ENCODE measurements around the gene ANKRD36B. TPM values are rescaled to one million over a fixed set of nuclear protein-coding genes. Genes with fewer than 3 reads are reported as not detected.
"Not testable (repeated sequence)": the region's sequence is repeated elsewhere in the genome, so short reads cannot be mapped to it uniquely, and the experiment has no call there.

ANKRD36B gene
- 37.2 TPM for total RNA-seq

DNA sequence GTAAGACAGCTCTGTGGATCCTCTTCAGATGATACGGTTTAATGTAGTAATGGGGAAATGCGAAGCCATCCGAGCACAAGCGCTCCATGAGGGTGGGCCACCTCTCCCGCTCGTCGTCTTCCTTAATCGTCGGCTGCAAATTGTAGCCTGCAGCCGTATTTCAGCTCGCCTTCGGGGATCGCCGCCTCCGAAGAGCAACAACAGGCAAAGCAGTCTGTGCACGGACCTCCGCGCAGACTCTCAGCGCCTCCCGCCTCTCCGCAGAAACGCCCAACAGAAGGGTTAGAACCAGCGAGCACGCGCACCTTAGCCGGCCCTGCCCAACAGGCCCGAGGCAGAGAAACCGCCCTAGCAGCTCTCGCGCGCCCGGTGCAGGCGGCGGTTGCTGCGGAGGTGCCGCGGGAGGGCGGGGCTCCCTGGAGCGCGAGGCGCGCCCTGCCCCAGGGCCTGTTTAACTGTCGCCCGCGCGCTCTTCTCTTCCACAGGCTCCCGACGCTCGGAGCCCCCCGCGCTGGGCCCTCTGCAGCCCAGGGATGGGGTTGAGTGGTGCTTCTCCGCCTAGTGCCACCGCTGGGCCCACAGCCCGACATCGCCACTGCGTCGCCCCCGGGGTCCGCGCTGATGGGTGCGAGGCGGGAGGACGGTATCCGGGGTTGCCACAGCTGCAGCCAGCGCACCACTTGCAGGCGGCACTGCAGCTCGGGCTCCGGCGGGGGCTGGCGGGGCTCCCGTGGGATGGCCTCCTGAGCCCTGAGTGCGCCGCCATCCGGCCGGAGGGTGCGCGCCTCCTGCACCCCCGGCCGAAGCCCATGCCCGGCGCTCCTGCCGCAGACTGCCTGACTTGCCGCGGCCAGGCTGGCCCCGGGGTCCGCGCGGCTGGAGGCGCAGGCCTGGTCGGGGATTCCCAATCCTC is at the start of gene ANKRD36B:
TSS of gene ANKRD36B (minus strand) at position 280 of the 913 bp plus-strand sequence. CDS start at position 88, 192 bp downstream.
- DNase-seq (ENCODE audit: low read depth in 2 of 3, low spot score in 2 of 3), result peak; percentile 21 to 59 (median 56)

DNA sequence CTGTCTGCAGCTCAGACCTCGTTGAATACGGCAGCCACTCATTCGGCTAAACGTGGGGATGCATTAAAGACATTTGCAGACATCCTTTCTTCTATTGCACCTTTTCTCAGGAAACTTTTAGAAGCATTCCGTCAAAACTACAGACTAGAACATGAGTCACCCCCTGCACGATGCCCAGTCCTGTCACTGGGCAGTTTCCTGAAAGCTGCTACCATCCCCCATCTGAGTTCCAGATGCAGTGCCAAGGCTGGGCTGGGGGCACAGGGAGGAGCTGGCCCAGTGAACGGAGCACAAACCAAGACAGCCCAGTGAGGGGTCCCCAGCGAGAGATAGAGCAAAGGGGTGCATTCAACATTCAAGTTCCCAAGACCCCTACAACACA is 36.4 kb upstream of the ANKRD36B start:
- not testable (repeated sequence) for DNase-seq (ENCODE audit: low read depth in 2 of 3, low spot score in 2 of 3)

DNA sequence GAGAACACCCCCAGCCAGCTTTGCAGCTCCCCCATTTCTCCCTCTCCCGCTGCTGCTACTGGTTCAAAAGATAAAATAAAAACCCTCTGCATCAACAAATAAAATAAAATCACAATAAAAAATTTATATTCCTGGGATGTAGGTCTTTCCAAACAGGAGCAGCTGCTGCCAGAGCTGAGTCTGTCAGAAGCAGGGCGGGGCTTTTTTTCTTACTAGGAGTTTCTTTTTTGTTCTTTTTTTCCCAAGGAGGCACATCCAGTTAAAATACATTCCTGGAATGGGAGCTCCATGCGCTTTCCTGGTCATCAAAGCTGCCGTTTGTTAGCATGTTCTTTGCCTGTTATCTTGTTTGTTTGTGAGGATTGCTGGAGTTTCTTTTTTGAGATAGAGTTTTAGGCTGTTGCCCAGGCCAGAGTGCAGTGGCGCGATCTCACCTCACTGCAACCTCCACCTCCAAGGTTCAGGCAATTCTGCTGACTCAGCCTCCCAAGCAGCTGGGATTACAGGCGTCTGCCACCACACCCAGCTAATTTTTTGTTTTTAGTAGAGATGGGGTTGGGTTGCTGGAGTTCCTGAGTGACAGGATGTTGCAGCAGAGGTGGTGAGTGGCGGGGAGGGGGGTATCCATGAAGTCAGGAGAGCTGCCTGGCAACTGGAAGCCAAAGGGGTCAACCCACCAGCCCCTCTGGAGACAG is 35.8 kb upstream of the ANKRD36B start:
- not testable (repeated sequence) for DNase-seq (ENCODE audit: low read depth in 2 of 3, low spot score in 2 of 3)

DNA sequence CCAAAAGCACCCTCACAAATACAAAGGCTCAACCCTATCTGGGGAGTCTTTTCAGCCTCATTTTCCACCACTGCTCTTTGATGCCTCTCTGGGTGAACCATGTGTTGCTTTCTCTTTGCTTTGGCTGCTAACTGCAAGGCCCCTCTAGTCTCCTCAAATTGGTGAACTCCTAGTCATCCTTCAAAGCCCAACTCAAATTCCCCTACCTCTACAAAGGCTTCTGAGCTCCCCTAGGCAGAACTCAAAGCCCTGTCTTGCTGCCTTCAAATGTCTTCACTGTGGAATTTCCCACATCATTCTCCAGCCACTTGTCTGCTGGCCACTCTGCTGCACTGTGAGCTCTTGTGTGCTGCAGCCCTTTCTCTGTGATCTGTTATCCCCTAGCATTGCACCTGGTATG is 33.3 kb upstream of the ANKRD36B start:
- DNase-seq (ENCODE audit: low read depth in 2 of 3, low spot score in 2 of 3), result not testable (repeated sequence)

DNA sequence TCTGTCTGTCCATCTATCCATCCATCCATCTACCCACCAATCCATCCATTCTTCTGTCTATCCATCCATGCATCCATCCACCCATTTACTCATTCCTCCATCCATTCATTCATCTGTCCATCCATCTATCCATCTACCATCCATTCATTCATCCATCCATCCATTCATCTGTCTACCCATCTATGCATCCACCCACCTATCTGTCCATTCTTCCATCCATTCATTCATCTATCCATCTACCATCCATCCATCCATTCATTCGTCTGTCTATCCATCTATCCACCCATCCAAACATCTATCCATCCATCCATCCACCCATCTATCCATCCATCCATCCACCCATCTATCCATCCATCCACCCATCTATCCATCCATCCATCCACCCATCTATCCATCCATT is 30.8 kb upstream of the ANKRD36B start:
- not testable (repeated sequence) for DNase-seq (ENCODE audit: low read depth in 2 of 3, low spot score in 2 of 3)

DNA sequence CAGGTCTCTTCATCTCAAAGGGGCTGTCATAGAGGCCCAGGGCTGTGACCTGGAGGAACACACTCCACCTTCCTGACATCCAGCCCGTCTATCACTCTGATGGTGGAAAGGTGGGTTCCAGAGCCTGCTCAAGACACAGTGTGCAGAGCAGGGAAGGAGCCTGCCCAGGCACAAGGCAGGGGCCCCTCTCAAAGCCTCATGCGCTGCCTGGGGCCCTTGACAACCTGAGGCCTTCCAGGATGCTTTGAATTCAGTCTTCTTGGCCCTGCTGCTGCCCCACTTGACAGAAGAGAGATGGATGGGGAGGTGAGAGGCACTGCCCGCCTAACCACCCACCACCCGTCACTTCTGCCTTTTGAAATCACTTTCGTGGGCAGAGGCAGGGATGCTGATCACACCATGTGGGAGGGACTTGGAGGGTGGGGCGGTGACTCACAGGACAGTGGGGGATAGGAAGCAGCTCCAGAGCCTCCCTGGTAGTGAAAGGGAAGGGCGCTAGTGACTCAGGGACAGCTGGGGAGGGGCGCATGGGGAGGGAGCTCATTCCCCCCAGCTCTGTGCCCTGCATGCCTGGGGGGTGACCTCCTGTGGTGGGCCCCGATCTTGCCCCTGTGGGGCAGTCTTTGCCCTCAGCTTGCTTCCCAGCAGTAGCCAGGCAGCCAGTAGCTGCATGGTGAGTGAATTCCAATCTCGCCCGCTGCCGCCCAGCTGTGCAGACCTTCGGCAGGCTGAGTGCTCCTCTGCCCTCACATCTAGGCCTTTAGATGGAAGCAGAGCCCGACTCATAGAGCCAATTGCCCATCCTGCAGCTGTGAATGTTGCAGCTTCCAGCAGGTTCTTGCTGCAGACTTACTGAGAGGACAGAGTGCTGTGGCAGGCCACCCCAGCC is 29.5 kb upstream of the ANKRD36B start:
- peak in 1 of 3 donors; percentile 4 for DNase-seq (ENCODE audit: low read depth in 2 of 3, low spot score in 2 of 3)

DNA sequence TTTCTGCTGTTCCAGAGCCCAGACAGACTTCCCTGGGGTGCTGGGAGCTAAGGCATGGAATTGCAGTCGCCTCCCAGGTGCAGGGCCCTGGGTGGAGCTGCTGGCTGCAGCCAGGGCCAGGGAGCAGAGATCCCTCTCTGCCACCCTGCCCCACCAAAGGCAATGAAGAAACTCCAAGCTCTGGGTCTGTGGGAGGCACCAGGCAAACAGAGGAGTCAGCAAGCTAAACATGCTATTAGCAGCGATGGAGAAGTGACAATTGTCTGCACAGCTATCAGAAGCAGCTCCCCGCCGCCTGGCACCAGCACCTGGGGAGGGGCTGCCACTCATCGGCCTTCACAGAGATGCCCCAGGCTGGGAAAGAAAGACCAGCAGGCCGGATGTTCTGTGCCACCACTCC is 28.2 kb upstream of the ANKRD36B start:
- DNase-seq (ENCODE audit: low read depth in 2 of 3, low spot score in 2 of 3), result no peak

DNA sequence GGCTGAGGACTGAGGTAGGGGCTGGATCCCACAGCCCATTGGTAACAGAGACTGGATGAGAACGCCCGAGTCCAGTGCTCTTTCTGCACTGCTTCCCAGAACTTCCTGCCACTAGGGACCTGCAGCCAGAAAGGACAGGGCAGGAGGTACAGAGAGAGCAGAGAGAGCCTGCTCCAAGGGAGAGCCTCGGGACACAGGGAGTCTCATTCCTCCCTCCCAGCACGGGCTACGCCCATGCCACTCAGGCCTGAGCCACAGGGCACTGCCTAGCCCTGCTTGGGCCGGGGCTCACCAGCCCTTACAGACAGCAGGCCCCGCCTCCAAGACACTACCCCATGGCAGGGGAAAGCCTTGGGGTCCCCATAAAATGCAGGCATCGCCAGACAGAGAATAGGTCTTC is 26.1 kb upstream of the ANKRD36B start:
- DNase-seq (ENCODE audit: low read depth in 2 of 3, low spot score in 2 of 3), result not testable (repeated sequence)

DNA sequence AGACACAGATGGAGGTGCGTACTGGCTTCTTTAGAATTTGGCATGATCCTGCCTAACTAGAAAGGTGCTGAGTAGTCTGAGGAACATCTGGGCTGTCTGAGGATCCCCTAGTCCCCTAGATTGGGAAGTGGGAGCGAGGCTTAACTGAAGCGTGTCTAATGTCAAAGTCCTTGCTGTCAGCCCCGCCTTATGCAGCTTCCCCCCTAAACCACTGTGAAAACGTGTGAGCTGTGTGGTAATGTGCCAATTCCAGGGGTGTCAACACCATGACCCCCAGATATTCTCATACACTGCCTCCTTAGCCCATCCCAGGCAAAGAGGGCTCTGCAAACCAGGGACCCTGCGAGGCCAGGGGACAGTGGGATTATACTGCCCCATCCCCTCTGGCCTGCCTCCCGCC is 22.2 kb upstream of the ANKRD36B start:
- not testable (repeated sequence) for DNase-seq (ENCODE audit: low read depth in 2 of 3, low spot score in 2 of 3)

DNA sequence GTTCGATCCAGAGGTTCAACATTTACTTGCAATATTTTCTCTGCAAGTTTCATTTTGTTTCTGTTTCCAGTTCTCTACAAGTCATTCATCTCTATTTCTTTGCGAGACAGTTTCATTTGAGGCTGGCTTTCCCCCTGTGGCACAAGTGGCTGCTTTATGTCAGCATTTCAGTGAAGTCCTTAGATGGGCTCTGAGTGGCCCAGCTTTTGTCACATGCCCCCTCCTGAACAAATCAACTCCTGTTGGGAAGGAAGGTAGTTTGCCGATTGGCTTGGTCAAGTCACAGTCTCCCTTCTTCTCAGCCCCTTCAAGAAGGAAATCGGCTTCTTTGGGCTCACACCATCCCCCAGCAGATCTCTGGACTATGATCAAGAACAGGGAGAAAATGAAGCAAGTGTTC is 19.1 kb upstream of the ANKRD36B start:
- DNase-seq (ENCODE audit: low read depth in 2 of 3, low spot score in 2 of 3), result not testable (repeated sequence)

DNA sequence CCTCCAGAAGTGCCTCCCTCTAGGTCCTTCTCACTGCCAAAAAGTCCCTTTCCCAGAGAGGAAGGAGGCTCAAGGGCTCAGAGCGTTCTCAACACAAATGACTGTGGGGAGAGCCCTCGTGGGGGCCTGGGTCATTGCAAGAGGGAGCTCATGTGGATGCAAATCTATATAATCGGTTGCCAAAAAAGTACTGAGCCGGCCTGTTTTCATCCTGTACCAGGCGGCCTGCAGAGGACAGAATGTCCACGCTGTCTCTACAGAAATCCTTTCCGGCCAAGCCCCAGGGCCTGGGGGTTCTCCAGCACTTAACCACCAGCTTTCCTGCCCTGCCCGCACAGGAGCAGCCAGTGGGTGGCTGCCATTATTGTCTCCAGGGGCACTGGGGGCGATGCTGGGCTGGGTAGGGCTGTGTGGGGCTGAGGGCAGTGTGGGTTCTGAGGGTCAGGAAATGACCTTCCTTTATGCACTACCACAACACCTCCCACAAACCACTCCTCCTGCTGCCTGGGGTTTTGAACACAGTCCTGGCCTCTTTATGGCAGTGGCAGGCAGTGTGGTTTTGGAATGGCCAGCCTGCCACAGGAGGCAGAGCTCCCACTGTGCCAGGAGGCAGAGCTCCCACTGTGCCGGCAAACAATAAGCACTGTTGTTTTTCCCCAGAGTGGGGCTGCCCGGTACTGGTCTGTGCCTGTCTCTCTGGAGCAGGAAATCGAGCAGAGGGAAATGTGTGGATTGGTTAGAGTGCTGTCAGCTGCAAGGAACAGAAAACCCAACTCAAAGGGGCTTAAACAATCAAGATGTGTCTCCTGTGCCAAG is 16.1 kb upstream of the ANKRD36B start:
- DNase-seq (ENCODE audit: low read depth in 2 of 3, low spot score in 2 of 3), result not testable (repeated sequence)

DNA sequence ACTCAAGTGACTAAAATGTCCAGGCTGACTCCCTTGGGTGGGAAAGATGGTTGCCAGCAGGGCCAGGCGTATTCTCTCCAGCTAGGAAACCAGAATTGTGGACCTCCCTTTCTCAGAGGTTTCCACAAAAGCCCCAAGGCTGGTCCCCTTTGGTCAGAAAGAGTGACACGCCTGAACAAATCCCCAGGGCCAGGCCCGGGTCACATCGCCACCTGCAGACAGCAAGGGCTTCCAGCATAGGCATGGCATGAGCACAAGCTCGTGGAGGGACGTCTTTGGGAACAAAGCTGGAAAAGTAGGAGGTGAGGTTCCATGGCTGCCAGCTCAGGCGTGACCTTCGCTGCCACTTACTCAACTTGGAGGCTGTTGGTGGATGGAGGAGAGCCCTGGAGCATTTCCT is 15.4 kb upstream of the ANKRD36B start:
- not testable (repeated sequence) for DNase-seq (ENCODE audit: low read depth in 2 of 3, low spot score in 2 of 3)

DNA sequence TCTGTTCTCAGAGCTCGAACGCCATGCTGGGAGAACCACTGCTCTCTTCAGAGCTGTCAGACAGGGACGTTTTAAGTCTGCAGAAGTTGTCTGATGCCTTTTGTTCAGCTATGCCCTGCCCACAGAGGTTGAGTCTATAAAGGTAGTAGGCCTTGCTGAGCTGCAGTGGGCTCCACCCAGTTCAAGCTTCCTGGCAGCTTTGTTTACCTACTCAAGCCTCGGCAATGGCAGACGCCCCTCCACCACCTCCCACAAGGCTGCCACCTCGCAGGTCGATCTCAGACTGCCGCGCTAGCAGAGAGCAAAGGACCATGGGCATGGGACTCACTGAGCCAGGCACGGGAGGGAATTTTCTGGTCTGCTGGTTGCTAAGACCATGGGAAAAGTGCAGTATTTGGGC is 11.9 kb upstream of the ANKRD36B start:
- not testable (repeated sequence) for DNase-seq (ENCODE audit: low read depth in 2 of 3, low spot score in 2 of 3)

DNA sequence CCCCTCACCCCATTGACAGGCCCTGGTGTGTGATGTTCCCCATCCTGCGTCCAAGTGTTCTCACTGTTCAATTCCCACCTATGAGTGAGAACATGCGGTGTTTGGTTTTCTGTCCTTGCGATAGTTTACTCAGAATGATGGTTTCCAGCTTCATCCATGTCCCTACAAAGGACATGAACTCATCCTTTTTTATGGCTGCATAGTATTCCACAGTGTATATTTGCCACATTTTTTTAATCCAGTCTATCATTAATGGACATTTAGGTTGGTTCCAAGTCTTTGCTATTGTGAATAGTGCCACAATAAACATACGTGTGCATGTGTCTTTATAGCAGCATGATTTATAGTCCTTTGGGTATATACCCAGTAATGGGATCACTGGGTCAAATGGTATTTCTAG is 6.5 kb upstream of the ANKRD36B start:
- DNase-seq (ENCODE audit: low read depth in 2 of 3, low spot score in 2 of 3), result not testable (repeated sequence)

DNA sequence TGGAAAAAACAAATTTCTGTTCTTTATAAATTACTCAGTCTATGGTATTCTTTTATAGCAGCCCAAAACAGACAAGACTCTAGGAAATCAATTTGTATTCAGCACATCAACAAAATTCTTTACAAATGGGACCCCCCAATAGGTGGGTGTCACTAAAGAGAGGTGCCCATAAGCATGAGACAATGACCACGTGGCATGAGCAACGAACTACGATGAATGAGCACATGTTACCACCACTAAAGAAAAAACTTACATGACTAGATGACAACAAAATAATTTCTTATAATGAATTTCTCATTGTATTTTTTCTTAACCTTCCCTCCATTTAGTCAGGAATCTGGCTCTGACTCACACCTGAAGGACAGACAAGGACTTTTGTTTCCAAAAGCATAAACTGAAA is 3.8 kb upstream of the ANKRD36B start:
- not testable (repeated sequence) for DNase-seq (ENCODE audit: low read depth in 2 of 3, low spot score in 2 of 3)

DNA sequence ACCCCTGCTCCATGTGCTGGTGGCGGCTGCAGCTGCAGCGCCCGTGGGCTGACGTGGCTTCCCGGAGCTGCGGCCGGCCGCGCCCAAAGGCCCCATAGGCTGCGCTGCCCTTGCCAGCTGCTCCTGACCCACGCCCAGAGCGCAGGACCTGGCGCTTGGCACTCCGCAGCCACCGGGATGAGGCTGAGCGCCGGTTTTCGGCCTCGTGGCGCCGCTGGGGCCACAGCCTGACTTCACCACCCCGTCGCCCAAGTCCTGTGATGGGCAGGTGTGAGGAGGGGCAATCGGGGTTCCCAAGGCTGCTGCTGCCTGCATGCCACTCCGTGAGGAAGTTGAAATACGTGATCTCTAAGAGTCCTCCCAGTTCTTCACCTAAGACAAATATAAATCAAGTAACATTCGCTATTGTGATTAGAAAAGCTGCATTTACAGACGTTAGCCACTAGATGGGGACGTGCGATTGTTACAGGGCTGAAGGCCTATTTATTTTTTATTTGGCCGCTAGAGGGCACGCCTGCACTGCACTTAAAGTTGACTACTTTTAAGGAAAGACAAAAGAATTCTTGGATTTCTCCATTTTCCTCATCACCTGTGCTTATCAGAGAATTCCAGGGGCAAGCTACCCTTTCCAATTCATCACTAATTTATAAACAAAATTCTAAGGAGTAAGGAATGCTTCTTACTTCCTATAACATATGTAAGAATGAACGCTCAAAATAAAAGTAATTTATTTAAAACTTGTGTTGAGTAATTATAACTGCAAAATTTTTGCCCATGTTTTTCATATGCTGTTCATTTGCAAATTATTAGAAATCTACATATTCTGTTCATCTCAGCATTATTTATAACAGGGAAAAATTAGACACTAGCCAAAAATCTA is 1.1 kb upstream of the ANKRD36B start:
- DNase-seq (ENCODE audit: low read depth in 2 of 3, low spot score in 2 of 3), result peak; percentile 49 to 92 (median 74)

DNA sequence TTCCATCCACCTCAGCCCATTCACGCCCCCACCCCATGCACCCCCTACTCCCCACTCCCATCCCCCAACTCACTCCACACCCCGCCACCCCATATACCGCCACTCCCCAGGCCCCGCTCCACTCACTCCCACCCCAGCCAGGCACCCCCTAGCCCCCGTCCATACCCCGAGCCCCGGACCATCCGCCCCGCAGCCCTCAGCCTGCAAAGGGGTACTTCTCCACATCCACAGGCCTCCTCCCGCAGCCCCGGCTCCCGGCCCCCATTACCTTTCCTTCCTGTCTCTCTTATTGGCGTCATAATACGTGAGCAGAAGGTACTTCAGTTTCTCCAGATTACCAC is 450 bp downstream of the ANKRD36B start:
- DNase-seq (ENCODE audit: low read depth in 2 of 3, low spot score in 2 of 3), result not testable (repeated sequence)

DNA sequence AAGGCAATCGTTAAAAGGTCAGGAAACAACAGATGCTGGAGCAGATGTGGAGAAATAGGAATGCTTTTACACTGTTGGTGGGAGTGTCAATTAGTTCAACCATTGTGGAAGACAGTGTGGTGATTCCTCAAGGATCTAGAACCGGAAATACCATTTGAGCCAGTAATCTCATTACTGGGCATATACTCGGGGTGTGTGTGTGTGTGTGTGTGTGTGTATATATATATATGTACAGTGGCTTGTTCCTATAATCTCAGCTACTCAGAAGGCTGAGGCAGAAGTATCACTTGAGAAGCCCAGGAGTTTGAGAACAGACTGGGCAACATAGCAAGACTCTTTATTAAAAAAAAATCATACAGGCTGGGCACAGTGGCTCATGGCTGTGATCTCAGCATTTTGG is 24.0 kb downstream of the ANKRD36B start:
- not testable (repeated sequence) for DNase-seq (ENCODE audit: low read depth in 2 of 3, low spot score in 2 of 3)

DNA sequence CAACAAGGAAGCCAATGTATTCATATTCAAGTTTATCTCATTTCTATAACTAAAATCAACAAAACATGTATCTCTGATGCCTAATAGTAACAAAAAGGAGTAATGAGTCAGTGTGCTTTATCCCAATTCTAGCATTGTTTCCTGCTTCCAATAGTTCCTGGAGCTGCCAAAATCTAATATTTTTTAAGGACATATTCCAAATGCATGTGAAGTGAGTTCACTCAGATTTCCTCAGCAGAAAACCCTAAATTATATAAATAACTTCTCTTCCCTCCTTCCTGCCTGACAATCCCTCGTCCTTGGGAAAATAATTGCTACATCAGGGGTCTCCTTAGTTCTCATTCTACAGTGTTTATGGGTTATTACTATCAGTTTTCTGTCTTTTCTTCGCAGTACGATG is 37.3 kb downstream of the ANKRD36B start:
- DNase-seq (ENCODE audit: low read depth in 2 of 3, low spot score in 2 of 3), result not testable (repeated sequence)
